HTR-8/SVneo (cell line): ENCODE measurements around the gene ARIH1.
"Not testable (repeated sequence)": the region's sequence is repeated elsewhere in the genome, so short reads cannot be mapped to it uniquely, and the experiment has no call there.

Experiments
- DNase-seq: peaks from one replicate; pipeline ENCODE4 v3.0.0; 2011; ENCODE audit warnings: low spot score, mixed read lengths; ENCODE audit not compliant: insufficient read length
- FAIRE-seq: peaks from 2 replicates; lab custom pipeline; 2011; peaks lifted over from hg19 to GRCh38; lab: Jason Lieb, UNC

Gene ARIH1

DNA sequence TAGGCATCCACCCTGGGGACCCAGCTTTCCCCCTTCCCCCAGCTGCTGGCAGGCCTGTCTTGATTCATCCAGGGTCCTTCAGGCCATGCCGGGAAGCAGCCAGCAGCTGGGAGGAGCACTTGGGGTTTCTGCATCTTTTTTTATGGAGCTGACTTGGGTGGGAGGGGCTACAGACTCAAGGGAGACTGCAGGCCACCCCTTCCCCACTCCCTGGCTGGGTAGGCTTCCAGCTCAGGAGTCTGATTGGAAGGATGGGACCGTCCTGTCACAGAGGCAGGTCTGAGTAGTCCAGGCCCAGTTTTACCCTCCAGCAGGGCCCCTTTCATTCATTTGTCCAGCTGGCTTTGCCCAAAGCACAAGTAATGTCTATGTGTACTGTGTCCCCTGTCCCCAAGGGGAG, 168.1 kb downstream of the ARIH1 start:
- DNase-seq, FAIRE-seq: not testable (repeated sequence)

DNA sequence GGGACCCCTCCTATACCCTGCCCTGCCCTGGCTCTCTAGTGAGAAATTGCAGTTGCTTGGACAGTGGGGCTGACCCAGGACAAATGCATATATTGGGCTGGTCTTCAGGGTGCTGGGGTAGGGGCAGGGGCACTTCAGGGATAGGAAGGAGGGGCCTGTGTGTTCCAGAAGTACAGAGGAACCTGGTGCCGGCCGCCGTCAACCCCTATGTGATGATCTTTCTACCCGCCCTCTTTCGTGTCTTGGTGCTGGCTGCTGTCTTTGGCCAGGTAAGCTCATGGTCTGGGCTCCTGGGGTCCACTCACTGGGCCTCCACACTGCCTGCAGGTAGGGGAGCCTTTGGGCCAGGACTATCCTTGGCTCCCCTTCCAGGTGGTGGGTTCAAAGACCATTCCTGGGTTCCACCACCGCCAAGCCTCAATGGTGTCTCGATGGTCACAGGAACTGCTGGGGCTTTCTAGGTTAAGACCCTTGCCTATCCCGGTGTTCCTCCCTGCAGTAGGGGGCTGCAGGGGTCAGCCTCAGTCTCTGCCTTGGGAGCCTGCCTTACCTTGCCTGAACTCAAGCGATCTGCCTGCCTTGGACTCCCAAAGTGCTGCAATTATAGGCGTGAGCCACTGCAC, 174.6 kb downstream of the ARIH1 start:
- not testable (repeated sequence) for DNase-seq, FAIRE-seq
